Panc1 (cell line): ENCODE data around the gene ATP11A. TPM values are rescaled to one million over a fixed set of nuclear protein-coding genes. Genes with fewer than 3 reads are reported as not detected.

Source experiments
- ATAC-seq: fragments of 200-7000 bp; cut with Tn5 transposase; 2 replicates; pipeline ENCODE4 v1.9.1; 2020; ENCODE audit warnings: mild to moderate bottlenecking, moderate library complexity
- BruUV-seq: library from RNA; stranded (reverse); fragments of 400-500 nt; replicated peaks from 2 replicates; lab custom pipeline; 2021; lab: Mats Ljungman, UMichigan
- CTCF ChIA-PET: fragments of 300-600 bp; sonication (Branson Sonifier 250); formaldehyde crosslinking; loops from one replicate; lab custom pipeline; 2022; ENCODE audit warnings: antibody characterized with exemption; lab: Charles Lee
- POLR2A ChIA-PET: fragments of 300-600 bp; sonication (Branson Sonifier 250); formaldehyde crosslinking; loops from one replicate; lab custom pipeline; 2022; ENCODE audit warnings: antibody characterized with exemption; lab: Charles Lee
- DNase-seq: peaks from one replicate; pipeline ENCODE4 v3.0.0-alpha.2; 2010; ENCODE audit warnings: low read depth, low spot score
- H3K27ac ChIP-seq: 2 replicates; pipeline ENCODE4 v1.5.1; 2011; ENCODE audit warnings: mild to moderate bottlenecking, low read length, inconsistent platforms
- H3K27me3 ChIP-seq: fragments of 200-500 bp; sonication (Bioruptor generic); 2 replicates; pipeline ENCODE4 v1.6.0; 2014; ENCODE audit warnings: low read length, inconsistent platforms; ENCODE audit not compliant: control insufficient read depth, insufficient read depth
- H3K36me3 ChIP-seq: fragments of 200-500 bp; sonication (Bioruptor generic); 2 replicates; pipeline ENCODE4 v1.5.1; 2014; ENCODE audit warnings: inconsistent platforms, mild to moderate bottlenecking, low read length, moderate library complexity; ENCODE audit not compliant: control insufficient read depth, insufficient read depth
- H3K4me1 ChIP-seq: 2 replicates; pipeline ENCODE4 v1.5.1; 2011; ENCODE audit warnings: inconsistent platforms, mild to moderate bottlenecking, low read length, moderate library complexity; ENCODE audit not compliant: control insufficient read depth, insufficient read depth
- H3K4me3 ChIP-seq, 2 experiments: 2 replicates each; pipeline ENCODE4 v1.5.1; 2011 to 2012; ENCODE audit warnings: low read depth in 2 of 2, low read length in 2 of 2, mild to moderate bottlenecking in 2 of 2, inconsistent platforms in 1 of 2, moderate library complexity in 1 of 2
- H3K9me3 ChIP-seq: fragments of 200-500 bp; sonication (Bioruptor generic); 2 replicates; pipeline ENCODE4 v1.5.1; 2014; ENCODE audit warnings: low read depth, mild to moderate bottlenecking, inconsistent platforms, low read length, moderate library complexity; ENCODE audit not compliant: control insufficient read depth, insufficient read depth
- CTCF ChIP-seq: fragments of 450-650 bp; IDR thresholded peaks from 2 replicates; pipeline ENCODE4 v1.5.1; 2017; ENCODE audit warnings: mild to moderate bottlenecking
- POLR2AphosphoS5 ChIP-seq: IDR thresholded peaks from 2 replicates; pipeline ENCODE4 v1.6.1; 2012; ENCODE audit warnings: mild to moderate bottlenecking, low read depth, low read length, moderate library complexity
- SIN3A ChIP-seq: IDR thresholded peaks from 2 replicates; pipeline ENCODE4 v1.6.1; 2012; ENCODE audit warnings: low read depth, mild to moderate bottlenecking, low read length, moderate library complexity, borderline replicate concordance; ENCODE audit not compliant: insufficient read depth
- TCF7L2 ChIP-seq: IDR thresholded peaks from 2 replicates; pipeline ENCODE4 v1.6.1; 2011; ENCODE audit warnings: mild to moderate bottlenecking, low read depth, low read length, inconsistent platforms
- in situ Hi-C: cut with HindIII; loops from 2 replicates; pipeline ENCODE4 v1.10.0; 2016; ENCODE audit warnings: low sequenced_read_pairs, low pct_unique_long_range_greater_than_20kb
- intact Hi-C: fragments of 100-400 bp; cut with micrococcal nuclease; formaldehyde crosslinking; loops from one replicate; pipeline ENCODE4 v1.10.0; 2022; ENCODE audit not compliant: unreplicated experiment
- total RNA-seq: library from RNA; stranded (reverse); gene quantifications from one replicate; pipeline ENCODE4 v1.2.1, GENCODE V29; 2021; ENCODE audit not compliant: unreplicated experiment
- TF ChIP-seq, protein P1 (sequence below), 2 experiments: IDR thresholded peaks; 2 replicates each; pipeline ENCODE4 v1.6.1; 2011 to 2012; ENCODE audit warnings: low read depth in 2 of 2, control low read depth in 1 of 2, low read length in 1 of 2, mild to moderate bottlenecking in 1 of 2, moderate library complexity in 1 of 2; ENCODE audit not compliant: insufficient read depth in 1 of 2

ATP11A gene
- total RNA-seq, 1 experiment from 2014 or later = 85.8 TPM

GRCh38 chr13:112918746-112919145 lies 228.9 kb downstream of the ATP11A start:
- ChIA-PET CTCF (no interaction called here), POLR2A (no interaction called here)
- Histone ChIP-seq H3K4me3 (no peak overlapping the region), H3K4me1 (no peaks in the 10 kb centered on the region), H3K27me3 (no peaks in the 10 kb centered on the region; the same call in 1 of the 2 replicates), H3K36me3 (no peaks in the 10 kb centered on the region), H3K9me3 (no peaks in the 10 kb centered on the region), H3K27ac (no peak overlapping the region)
- no TSS peak for BruUV-seq
- DNase-seq = no peak
- no peak for TF ChIP-seq TCF7L2
- no peak for TF ChIP-seq SIN3A
- no peak for TF ChIP-seq CTCF
- no peak for TF ChIP-seq POLR2AphosphoS5
- TF ChIP-seq, protein P1, sequence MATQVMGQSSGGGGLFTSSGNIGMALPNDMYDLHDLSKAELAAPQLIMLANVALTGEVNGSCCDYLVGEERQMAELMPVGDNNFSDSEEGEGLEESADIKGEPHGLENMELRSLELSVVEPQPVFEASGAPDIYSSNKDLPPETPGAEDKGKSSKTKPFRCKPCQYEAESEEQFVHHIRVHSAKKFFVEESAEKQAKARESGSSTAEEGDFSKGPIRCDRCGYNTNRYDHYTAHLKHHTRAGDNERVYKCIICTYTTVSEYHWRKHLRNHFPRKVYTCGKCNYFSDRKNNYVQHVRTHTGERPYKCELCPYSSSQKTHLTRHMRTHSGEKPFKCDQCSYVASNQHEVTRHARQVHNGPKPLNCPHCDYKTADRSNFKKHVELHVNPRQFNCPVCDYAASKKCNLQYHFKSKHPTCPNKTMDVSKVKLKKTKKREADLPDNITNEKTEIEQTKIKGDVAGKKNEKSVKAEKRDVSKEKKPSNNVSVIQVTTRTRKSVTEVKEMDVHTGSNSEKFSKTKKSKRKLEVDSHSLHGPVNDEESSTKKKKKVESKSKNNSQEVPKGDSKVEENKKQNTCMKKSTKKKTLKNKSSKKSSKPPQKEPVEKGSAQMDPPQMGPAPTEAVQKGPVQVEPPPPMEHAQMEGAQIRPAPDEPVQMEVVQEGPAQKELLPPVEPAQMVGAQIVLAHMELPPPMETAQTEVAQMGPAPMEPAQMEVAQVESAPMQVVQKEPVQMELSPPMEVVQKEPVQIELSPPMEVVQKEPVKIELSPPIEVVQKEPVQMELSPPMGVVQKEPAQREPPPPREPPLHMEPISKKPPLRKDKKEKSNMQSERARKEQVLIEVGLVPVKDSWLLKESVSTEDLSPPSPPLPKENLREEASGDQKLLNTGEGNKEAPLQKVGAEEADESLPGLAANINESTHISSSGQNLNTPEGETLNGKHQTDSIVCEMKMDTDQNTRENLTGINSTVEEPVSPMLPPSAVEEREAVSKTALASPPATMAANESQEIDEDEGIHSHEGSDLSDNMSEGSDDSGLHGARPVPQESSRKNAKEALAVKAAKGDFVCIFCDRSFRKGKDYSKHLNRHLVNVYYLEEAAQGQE (IDR thresholded peaks at IDR 0.05; ENCODE audit: insufficient read depth in 1 of 2, low read depth in 2 of 2, low read length in 1 of 2) = no peak
- in situ Hi-C loops = no loop called here
- ATAC-seq = no peak
- intact Hi-C loops = no loop called here

DNA sequence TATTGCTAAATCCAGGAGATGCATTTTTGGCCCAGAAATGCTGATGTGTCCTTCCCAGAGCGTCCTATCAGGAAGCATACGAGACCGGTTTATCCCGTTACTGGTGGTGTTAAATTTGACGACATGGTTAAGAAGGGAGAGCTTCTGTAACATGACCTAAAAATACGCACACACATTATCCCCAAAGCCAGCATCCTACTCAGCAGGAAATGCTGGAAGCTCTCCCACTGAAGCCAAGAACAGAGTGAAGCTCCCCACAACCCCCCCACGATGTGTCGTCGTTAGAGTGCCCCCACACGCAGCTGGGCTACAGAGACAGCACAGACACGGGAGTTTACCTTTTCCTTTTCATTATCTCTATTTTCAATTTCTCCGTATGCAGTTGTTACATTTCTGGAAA lies 234.1 kb downstream of the ATP11A start:
- intact Hi-C loops (no loop called here), in situ Hi-C loops (no loop called here)
- Histone ChIP-seq H3K36me3 (no peaks in the 10 kb centered on the region), H3K9me3 (no peaks in the 10 kb centered on the region), H3K4me3 (no peak overlapping the region), H3K27me3 (no peaks in the 10 kb centered on the region; the same call in 1 of the 2 replicates), H3K27ac (no peak overlapping the region), H3K4me1 (no peaks in the 10 kb centered on the region)
- ChIA-PET POLR2A (no interaction called here), CTCF (interaction anchor here (0.6 kb wide), 1 partner anchor 20 kb away, joined by 4 read pairs; no protein-coding TSS in a partner anchor)
- no peak for DNase-seq
- BruUV-seq = no TSS peak
- no peak for ATAC-seq
- TF ChIP-seq SIN3A = no peak
- TF ChIP-seq TCF7L2 = no peak
- TF ChIP-seq, protein P1 (IDR thresholded peaks at IDR 0.05; ENCODE audit: insufficient read depth in 1 of 2, low read depth in 2 of 2, low read length in 1 of 2) = no peak
- no peak for TF ChIP-seq POLR2AphosphoS5
